Raji (cell line): Measurements from ENCODE around the gene SCLY.

Experiments
- POLR2A ChIP-seq: IDR thresholded peaks from 2 replicates; pipeline ENCODE4 v1.6.1; 2011; ENCODE audit warnings: low read depth, low read length, control low read depth; ENCODE audit not compliant: insufficient read depth

Gene SCLY

GRCh38 chr2:238106698-238107524, 46.1 kb downstream of the SCLY start:
- no peak for TF ChIP-seq POLR2A

- TF ChIP-seq POLR2A, result peak; percentile 57
Observed at GRCh38 chr2:238107525-238108422, 47.0 kb downstream of the SCLY start.

- TF ChIP-seq POLR2A, result peak; percentile 39; the same call in 1 of the 2 replicates
Observed at GRCh38 chr2:238108423-238109183, 47.8 kb downstream of the SCLY start.

GRCh38 chr2:238113611-238114010, 52.8 kb downstream of the SCLY start:
- no peak for TF ChIP-seq POLR2A

GRCh38 chr2:238114331-238114841, 53.6 kb downstream of the SCLY start:
- TF ChIP-seq POLR2A, result no peak

GRCh38 chr2:238114851-238115660, 54.3 kb downstream of the SCLY start:
- no peak for TF ChIP-seq POLR2A

GRCh38 chr2:238116298-238117198, 55.7 kb downstream of the SCLY start:
- TF ChIP-seq POLR2A, result no peak

GRCh38 chr2:238117199-238118154, 56.7 kb downstream of the SCLY start:
- no peak for TF ChIP-seq POLR2A

- TF ChIP-seq POLR2A, result no peak
Observed at GRCh38 chr2:238119756-238120462, 59.1 kb downstream of the SCLY start.

- no peak for TF ChIP-seq POLR2A
Observed at GRCh38 chr2:238120463-238121298, 59.9 kb downstream of the SCLY start.
